H1 (cell line): Measurements from ENCODE around the gene FOXN3.

Experiments
- EP300 ChIP-seq, 2 experiments: IDR thresholded peaks; 1 replicate in 1 of 2; 2 replicates in 1 of 2; pipeline ENCODE4 v1.6.1; 2011 to 2012; ENCODE audit warnings: low read depth in 2 of 2, low read length in 2 of 2, mild to moderate bottlenecking in 2 of 2, borderline replicate concordance in 1 of 2, inconsistent platforms in 1 of 2, moderate library complexity in 1 of 2
- KDM1A ChIP-seq: fragments of 200-600, 300-600 bp; sonication (generic); IDR thresholded peaks from 2 replicates; pipeline ENCODE4 v1.7.1; 2016; ENCODE audit warnings: mild to moderate bottlenecking, low read length, borderline replicate concordance
- NRF1 ChIP-seq: IDR thresholded peaks from 2 replicates; pipeline ENCODE4 v1.6.1; 2011; ENCODE audit warnings: mild to moderate bottlenecking, low read depth, low read length, improper control_type of control experiment
- RNF2 ChIP-seq: fragments of 200-900, 300-1000 bp; sonication (generic); IDR thresholded peaks from 2 replicates; pipeline ENCODE4 v1.7.1; 2016; ENCODE audit warnings: borderline replicate concordance, low read depth, mild to moderate bottlenecking, antibody characterized with exemption, low read length; ENCODE audit not compliant: poor library complexity, severe bottlenecking; ENCODE audit errors: missing control alignments
- SP2 ChIP-seq: IDR thresholded peaks from 2 replicates; pipeline ENCODE4 v1.6.1; 2012; ENCODE audit warnings: mild to moderate bottlenecking, low read length, inconsistent platforms
- TCF12 ChIP-seq: IDR thresholded peaks from 2 replicates; pipeline ENCODE4 v1.6.1; 2011; ENCODE audit warnings: low read depth, mild to moderate bottlenecking, low read length
- TF ChIP-seq, protein P1 (sequence below), 3 experiments: IDR thresholded peaks; 1 replicate in 2 of 3; 2 replicates in 1 of 3; pipeline versions ENCODE4 v1.5.1 to v1.6.1; 2011; ENCODE audit warnings: low read length in 3 of 3, mild to moderate bottlenecking in 3 of 3, inconsistent platforms in 2 of 3, low read depth in 1 of 3, moderate library complexity in 1 of 3; ENCODE audit not compliant: insufficient read depth in 1 of 3; ENCODE audit errors: control extremely low read depth in 1 of 3
- TF ChIP-seq, protein P2 (sequence below): IDR thresholded peaks from 2 replicates; pipeline ENCODE4 v1.6.1; 2012; ENCODE audit warnings: inconsistent platforms

- TF ChIP-seq, protein P1, sequence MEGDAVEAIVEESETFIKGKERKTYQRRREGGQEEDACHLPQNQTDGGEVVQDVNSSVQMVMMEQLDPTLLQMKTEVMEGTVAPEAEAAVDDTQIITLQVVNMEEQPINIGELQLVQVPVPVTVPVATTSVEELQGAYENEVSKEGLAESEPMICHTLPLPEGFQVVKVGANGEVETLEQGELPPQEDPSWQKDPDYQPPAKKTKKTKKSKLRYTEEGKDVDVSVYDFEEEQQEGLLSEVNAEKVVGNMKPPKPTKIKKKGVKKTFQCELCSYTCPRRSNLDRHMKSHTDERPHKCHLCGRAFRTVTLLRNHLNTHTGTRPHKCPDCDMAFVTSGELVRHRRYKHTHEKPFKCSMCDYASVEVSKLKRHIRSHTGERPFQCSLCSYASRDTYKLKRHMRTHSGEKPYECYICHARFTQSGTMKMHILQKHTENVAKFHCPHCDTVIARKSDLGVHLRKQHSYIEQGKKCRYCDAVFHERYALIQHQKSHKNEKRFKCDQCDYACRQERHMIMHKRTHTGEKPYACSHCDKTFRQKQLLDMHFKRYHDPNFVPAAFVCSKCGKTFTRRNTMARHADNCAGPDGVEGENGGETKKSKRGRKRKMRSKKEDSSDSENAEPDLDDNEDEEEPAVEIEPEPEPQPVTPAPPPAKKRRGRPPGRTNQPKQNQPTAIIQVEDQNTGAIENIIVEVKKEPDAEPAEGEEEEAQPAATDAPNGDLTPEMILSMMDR (IDR thresholded peaks at IDR 0.05; ENCODE audit: control extremely low read depth in 1 of 3, insufficient read depth in 1 of 3, low read depth in 1 of 3, low read length in 3 of 3), result no peak
- no peak for TF ChIP-seq SP2
- no peak for TF ChIP-seq EP300 (IDR thresholded peaks at IDR 0.05; ENCODE audit: borderline replicate concordance in 1 of 2, low read depth in 2 of 2, low read length in 2 of 2)
- TF ChIP-seq TCF12, result no peak
- TF ChIP-seq, protein P2, sequence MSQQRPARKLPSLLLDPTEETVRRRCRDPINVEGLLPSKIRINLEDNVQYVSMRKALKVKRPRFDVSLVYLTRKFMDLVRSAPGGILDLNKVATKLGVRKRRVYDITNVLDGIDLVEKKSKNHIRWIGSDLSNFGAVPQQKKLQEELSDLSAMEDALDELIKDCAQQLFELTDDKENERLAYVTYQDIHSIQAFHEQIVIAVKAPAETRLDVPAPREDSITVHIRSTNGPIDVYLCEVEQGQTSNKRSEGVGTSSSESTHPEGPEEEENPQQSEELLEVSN, result no peak
- TF ChIP-seq KDM1A, result no peak
- TF ChIP-seq RNF2, result no peak
- no peak for TF ChIP-seq NRF1
These were observed 38.4 kb upstream of the FOXN3 start for GRCh38 chr14:89455412-89455811.
